GM12878 (cell line): Measurements from ENCODE around the gene MICALL1. TPM values are rescaled to one million over a fixed set of nuclear protein-coding genes. Genes with fewer than 3 reads are reported as not detected.
A peak's percentile ranks its signal among the peaks of the same experiment; 100 is the strongest.

Experiments
- ATAC-seq: fragments of 200-7000 bp; cut with Tn5 transposase; 3 replicates; pipeline ENCODE4 v1.9.1; 2020; ENCODE audit warnings: mild to moderate bottlenecking, moderate library complexity
- BruUV-seq: library from RNA; stranded (reverse); fragments of 400-500 nt; replicated peaks from 2 replicates; lab custom pipeline; 2021; lab: Mats Ljungman, UMichigan
- CTCF ChIA-PET: fragments of 300-600 bp; sonication (Branson Sonifier 250); formaldehyde crosslinking; extraction: SDS; loops from one replicate; lab custom pipeline; 2021; ENCODE audit warnings: inconsistent platforms; lab: Yijun Ruan, JAX
- POLR2A ChIA-PET: fragments of 350-600 bp; formaldehyde crosslinking; extraction: SDS; loops from one replicate; lab custom pipeline; 2021; ENCODE audit warnings: inconsistent platforms; lab: Charles Lee
- RAD21 ChIA-PET: fragments of 300-600 bp; sonication (Branson Sonifier 250); formaldehyde crosslinking; loops from one replicate; lab custom pipeline; 2023; ENCODE audit warnings: antibody characterized with exemption; ENCODE audit not compliant: unreplicated experiment; lab: Charles Lee
- SMC1A ChIA-PET: fragments of 300-600 bp; sonication (Branson Sonifier 250); formaldehyde crosslinking; loops from one replicate; lab custom pipeline; 2023; ENCODE audit not compliant: unreplicated experiment, uncharacterized antibody; lab: Charles Lee
- DNase-seq: peaks from one replicate; pipeline ENCODE4 v3.0.0-alpha.2; 2011; ENCODE audit warnings: low read depth, low spot score
- FAIRE-seq: peaks from 3 replicates; lab custom pipeline; 2011; peaks lifted over from hg19 to GRCh38; lab: Jason Lieb, UNC
- H2AFZ ChIP-seq: 2 replicates; pipeline ENCODE4 v1.6.0; 2011; ENCODE audit warnings: low read depth, low read length, control low read depth; ENCODE audit not compliant: control insufficient read depth
- H3K27ac ChIP-seq: 2 replicates; pipeline ENCODE4 v1.5.1; 2011; ENCODE audit warnings: control low read depth; ENCODE audit not compliant: control insufficient read depth, insufficient read depth
- H3K27me3 ChIP-seq, 2 experiments: replicated peaks in 1 of 2; 2 replicates each; pipeline versions ENCODE4 v1.6.0 to v1.6.1; 2011; ENCODE audit warnings: low read length in 1 of 2; ENCODE audit not compliant: control insufficient read depth in 2 of 2, insufficient read depth in 2 of 2
- H3K36me3 ChIP-seq, 2 experiments: 2 replicates each; pipeline ENCODE4 v1.5.1; 2011; ENCODE audit warnings: low read length in 1 of 2; ENCODE audit not compliant: control insufficient read depth in 2 of 2, insufficient read depth in 2 of 2
- H3K4me1 ChIP-seq: 2 replicates; pipeline ENCODE4 v1.6.1; 2011; ENCODE audit warnings: mild to moderate bottlenecking, low read length, moderate library complexity, mixed read lengths; ENCODE audit not compliant: control insufficient read depth, insufficient read depth
- H3K4me2 ChIP-seq: 2 replicates; pipeline ENCODE4 v1.6.0; 2011; ENCODE audit warnings: control low read depth; ENCODE audit not compliant: control insufficient read depth, insufficient read depth
- H3K4me3 ChIP-seq: fragments of 200-600 bp; sonication (generic); 2 replicates; pipeline ENCODE4 v1.5.1; 2016
- H3K79me2 ChIP-seq: 2 replicates; pipeline ENCODE4 v1.6.0; 2011; ENCODE audit warnings: low read length; ENCODE audit not compliant: control insufficient read depth, insufficient read depth
- H3K9ac ChIP-seq: 2 replicates; pipeline ENCODE4 v1.8.0; 2011; ENCODE audit warnings: low read length, control low read depth, mixed read lengths; ENCODE audit not compliant: control insufficient read depth, insufficient read depth
- H3K9me3 ChIP-seq: replicated peaks from 3 replicates; pipeline ENCODE4 v1.5.1; 2011; ENCODE audit warnings: mild to moderate bottlenecking, low read length; ENCODE audit not compliant: control insufficient read depth, insufficient read depth
- H4K20me1 ChIP-seq: 2 replicates; pipeline ENCODE4 v1.6.0; 2011; ENCODE audit not compliant: control insufficient read depth, insufficient read depth
- JUND ChIP-seq: IDR thresholded peaks from 2 replicates; pipeline ENCODE4 v1.6.1; 2012; ENCODE audit warnings: low read depth, mild to moderate bottlenecking, low read length, improper control_type of control experiment, moderate library complexity
- POLR2A ChIP-seq: IDR thresholded peaks from 2 replicates; pipeline ENCODE4 v1.6.1; 2011; ENCODE audit warnings: low read depth, mild to moderate bottlenecking, low read length
- WGBS: methylation state at CpG from one replicate; pipeline ENCODE4 v1.1.6; 2016; ENCODE audit warnings: low lambda C conversion rate; ENCODE audit not compliant: insufficient replicate concordance, insufficient coverage; ENCODE audit errors: missing lambda C conversion rate; 5-methylcytosine and 5-hydroxymethylcytosine counted together
- in situ Hi-C: fragments of 300-500 bp; cut with MboI; formaldehyde crosslinking; loops from 9 replicates; pipeline ENCODE4 v1.14.3; 2018; ENCODE audit warnings: mixed read lengths
- intact Hi-C: fragments of 100-400 bp; cut with micrococcal nuclease; formaldehyde crosslinking; loops from one replicate; pipeline ENCODE4 v1.14.2; 2022; ENCODE audit not compliant: unreplicated experiment
- polyA plus RNA-seq, 11 experiments: library from polyadenylated mRNA; depleted of rRNA in 4 of 11; unstranded in 6 of 11; stranded (reverse) in 5 of 11; fragments of >200 nt; fragmentation: Nextera tagmentation in 4 of 11; fragmentation: Illumina TruSeq in 1 of 11; extraction: Ambion mirVana in 4 of 11; extraction: Trizol in 1 of 11; gene quantifications; 1 replicate in 1 of 11; 2 replicates in 10 of 11; pipeline versions ENCODE4 v1.2.1 to v1.2.3, GENCODE V29; 2011 to 2016; ENCODE audit warnings: inconsistent platforms in 2 of 11, missing spikeins in 2 of 11, low read depth in 1 of 11
- total RNA-seq, 4 experiments: library from RNA; depleted of rRNA in 3 of 4; stranded (reverse); fragments of >200 nt in 3 of 4; fragmentation: Illumina TruSeq in 1 of 4; extraction: Trizol in 1 of 4; gene quantifications; 2 replicates each; pipeline versions ENCODE4 v1.2.1 to v1.2.3, GENCODE V29; 2013 to 2021
- TF ChIP-seq, protein P1 (sequence below): IDR thresholded peaks from 2 replicates; pipeline ENCODE4 v1.6.1; 2012; ENCODE audit warnings: improper control_type of control experiment, low read depth, low read length; ENCODE audit not compliant: insufficient replicate concordance
- TF ChIP-seq, protein P2 (sequence below): IDR thresholded peaks from 2 replicates; pipeline ENCODE4 v1.6.1; 2012; ENCODE audit warnings: low read depth, low read length, improper control_type of control experiment

Gene MICALL1
- total and polyA plus RNA-seq, 10 of the 15 experiments (the other 5 are each of a cell fraction or from before 2014, with no cell fraction given): 0.72 to 30.7 (median 7.8) TPM

DNA sequence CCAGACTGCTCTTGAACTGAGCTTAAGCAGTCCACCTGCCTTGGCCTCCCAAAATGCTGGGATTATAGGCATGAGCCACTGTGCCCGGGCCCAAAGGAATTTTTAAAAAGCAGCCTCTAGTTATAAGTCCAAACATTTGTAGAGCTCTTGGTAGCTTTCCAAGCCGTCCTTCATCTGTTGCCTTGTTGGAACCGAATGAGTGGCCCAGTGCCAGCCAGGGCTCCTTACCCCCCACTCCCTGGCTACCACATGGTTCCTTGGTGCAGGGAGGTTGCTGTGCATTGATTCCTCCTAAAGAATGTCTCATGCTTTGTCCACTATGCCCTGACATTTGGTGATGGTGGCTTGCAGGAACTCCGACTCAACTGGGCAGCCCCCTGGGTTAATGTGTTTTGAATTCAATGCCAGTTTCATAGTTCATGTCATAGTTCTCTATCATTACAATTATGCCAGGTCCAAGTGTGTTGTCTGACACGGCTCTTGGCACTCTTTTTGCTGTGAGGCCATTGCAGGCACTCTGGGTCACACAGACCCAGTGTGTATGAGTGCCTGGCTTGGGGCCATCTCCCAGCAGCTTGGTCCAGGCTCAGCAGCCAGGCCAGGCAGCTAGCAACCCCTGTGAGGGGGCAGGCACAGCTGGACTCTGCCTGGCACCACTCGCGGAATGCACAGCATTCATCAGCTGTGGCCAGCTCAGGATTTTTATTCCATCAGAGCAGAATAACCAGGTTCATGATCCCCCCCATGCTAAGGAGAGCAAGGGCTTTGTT, 13.3 kb upstream of the MICALL1 start:
- H4K20me1 ChIP-seq: no peaks in the 10 kb centered on the region
- H3K9me3 ChIP-seq: no peaks in the 10 kb centered on the region
- RAD21 ChIA-PET: interaction anchor here (0.6 kb wide), 1 partner anchor 640 kb away, joined by 3 read pairs; no protein-coding TSS in a partner anchor
- TF ChIP-seq JUND (no peak), POLR2A (peak; percentile 38; the same call in 1 of the 2 replicates)
- TF ChIP-seq, protein P1, sequence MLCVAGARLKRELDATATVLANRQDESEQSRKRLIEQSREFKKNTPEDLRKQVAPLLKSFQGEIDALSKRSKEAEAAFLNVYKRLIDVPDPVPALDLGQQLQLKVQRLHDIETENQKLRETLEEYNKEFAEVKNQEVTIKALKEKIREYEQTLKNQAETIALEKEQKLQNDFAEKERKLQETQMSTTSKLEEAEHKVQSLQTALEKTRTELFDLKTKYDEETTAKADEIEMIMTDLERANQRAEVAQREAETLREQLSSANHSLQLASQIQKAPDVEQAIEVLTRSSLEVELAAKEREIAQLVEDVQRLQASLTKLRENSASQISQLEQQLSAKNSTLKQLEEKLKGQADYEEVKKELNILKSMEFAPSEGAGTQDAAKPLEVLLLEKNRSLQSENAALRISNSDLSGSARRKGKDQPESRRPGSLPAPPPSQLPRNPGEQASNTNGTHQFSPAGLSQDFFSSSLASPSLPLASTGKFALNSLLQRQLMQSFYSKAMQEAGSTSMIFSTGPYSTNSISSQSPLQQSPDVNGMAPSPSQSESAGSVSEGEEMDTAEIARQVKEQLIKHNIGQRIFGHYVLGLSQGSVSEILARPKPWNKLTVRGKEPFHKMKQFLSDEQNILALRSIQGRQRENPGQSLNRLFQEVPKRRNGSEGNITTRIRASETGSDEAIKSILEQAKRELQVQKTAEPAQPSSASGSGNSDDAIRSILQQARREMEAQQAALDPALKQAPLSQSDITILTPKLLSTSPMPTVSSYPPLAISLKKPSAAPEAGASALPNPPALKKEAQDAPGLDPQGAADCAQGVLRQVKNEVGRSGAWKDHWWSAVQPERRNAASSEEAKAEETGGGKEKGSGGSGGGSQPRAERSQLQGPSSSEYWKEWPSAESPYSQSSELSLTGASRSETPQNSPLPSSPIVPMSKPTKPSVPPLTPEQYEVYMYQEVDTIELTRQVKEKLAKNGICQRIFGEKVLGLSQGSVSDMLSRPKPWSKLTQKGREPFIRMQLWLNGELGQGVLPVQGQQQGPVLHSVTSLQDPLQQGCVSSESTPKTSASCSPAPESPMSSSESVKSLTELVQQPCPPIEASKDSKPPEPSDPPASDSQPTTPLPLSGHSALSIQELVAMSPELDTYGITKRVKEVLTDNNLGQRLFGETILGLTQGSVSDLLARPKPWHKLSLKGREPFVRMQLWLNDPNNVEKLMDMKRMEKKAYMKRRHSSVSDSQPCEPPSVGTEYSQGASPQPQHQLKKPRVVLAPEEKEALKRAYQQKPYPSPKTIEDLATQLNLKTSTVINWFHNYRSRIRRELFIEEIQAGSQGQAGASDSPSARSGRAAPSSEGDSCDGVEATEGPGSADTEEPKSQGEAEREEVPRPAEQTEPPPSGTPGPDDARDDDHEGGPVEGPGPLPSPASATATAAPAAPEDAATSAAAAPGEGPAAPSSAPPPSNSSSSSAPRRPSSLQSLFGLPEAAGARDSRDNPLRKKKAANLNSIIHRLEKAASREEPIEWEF: no peak
- TF ChIP-seq, protein P2, sequence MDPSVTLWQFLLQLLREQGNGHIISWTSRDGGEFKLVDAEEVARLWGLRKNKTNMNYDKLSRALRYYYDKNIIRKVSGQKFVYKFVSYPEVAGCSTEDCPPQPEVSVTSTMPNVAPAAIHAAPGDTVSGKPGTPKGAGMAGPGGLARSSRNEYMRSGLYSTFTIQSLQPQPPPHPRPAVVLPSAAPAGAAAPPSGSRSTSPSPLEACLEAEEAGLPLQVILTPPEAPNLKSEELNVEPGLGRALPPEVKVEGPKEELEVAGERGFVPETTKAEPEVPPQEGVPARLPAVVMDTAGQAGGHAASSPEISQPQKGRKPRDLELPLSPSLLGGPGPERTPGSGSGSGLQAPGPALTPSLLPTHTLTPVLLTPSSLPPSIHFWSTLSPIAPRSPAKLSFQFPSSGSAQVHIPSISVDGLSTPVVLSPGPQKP: no peak
- TF ChIP-seq, all 136 proteins: peak for 1
- intact Hi-C loops (no loop called here), in situ Hi-C loops (no loop called here)
- H3K36me3 ChIP-seq: peaks cover 7% of the 10 kb centered on the region in 2 experiments
- SMC1A ChIA-PET: interaction anchor here (0.6 to 1.3 kb wide), 3 partner anchors 10 to 845 kb away, joined by 3 read pairs; partner anchors contain the start of genes C22orf23 and POLR2F
- no peak overlapping the region for H3K4me3 ChIP-seq
- WGBS: 90% methylated on average over 7 of the region's 7 CpGs
- no peaks in the 10 kb centered on the region for H3K27me3 ChIP-seq
- H3K79me2 ChIP-seq: no peaks in the 10 kb centered on the region
- no peak overlapping the region for H3K4me2 ChIP-seq
- CTCF ChIA-PET: interaction anchor here (0.8 to 0.9 kb wide), 2 partner anchors 41 to 74 kb away, joined by 3 to 4 read pairs; no protein-coding TSS in a partner anchor
- H2AFZ ChIP-seq: no peak overlapping the region
- peaks cover 11% of the 10 kb centered on the region for H3K4me1 ChIP-seq
- ATAC-seq: no peak
- FAIRE-seq: no peak
- POLR2A ChIA-PET: no interaction called here
- BruUV-seq: no TSS peak
- no peak overlapping the region for H3K27ac ChIP-seq
- no peak for DNase-seq
- H3K9ac ChIP-seq: no peak overlapping the region
